Kidney epithelial cell (primary cell): ENCODE data around the gene IL1RN. TPM values are rescaled to one million over a fixed set of nuclear protein-coding genes. Genes with fewer than 3 reads are reported as not detected.

ENCODE experiments used
- DNase-seq: peaks from one replicate; pipeline ENCODE4 v3.0.0-alpha.2; 2010; ENCODE audit warnings: low read depth
- H3K27me3 ChIP-seq: 2 replicates; pipeline ENCODE4 v1.6.0; 2011; ENCODE audit warnings: low read length; ENCODE audit not compliant: control insufficient read depth, insufficient read depth
- H3K36me3 ChIP-seq: 2 replicates; pipeline ENCODE4 v1.5.1; 2011; ENCODE audit warnings: low read length; ENCODE audit not compliant: control insufficient read depth, insufficient read depth
- H3K4me3 ChIP-seq: 2 replicates; pipeline ENCODE4 v1.5.1; 2011; ENCODE audit warnings: low read depth, mild to moderate bottlenecking, control low read depth, low read length
- total RNA-seq: library from RNA; depleted of rRNA; stranded (reverse); fragments of >200 nt; gene quantifications from 2 replicates; pipeline ENCODE4 v1.2.3, GENCODE V29; 2015
- TF ChIP-seq, protein P1 (sequence below): IDR thresholded peaks from 2 replicates; pipeline ENCODE4 v1.5.1; 2011; ENCODE audit warnings: mild to moderate bottlenecking, moderate library complexity, low read length, control low read depth, inconsistent platforms; ENCODE audit not compliant: insufficient read depth, poor library complexity, severe bottlenecking

The IL1RN gene
- total RNA-seq, 1 donor from 2014 or later: 11.3 TPM

DNA sequence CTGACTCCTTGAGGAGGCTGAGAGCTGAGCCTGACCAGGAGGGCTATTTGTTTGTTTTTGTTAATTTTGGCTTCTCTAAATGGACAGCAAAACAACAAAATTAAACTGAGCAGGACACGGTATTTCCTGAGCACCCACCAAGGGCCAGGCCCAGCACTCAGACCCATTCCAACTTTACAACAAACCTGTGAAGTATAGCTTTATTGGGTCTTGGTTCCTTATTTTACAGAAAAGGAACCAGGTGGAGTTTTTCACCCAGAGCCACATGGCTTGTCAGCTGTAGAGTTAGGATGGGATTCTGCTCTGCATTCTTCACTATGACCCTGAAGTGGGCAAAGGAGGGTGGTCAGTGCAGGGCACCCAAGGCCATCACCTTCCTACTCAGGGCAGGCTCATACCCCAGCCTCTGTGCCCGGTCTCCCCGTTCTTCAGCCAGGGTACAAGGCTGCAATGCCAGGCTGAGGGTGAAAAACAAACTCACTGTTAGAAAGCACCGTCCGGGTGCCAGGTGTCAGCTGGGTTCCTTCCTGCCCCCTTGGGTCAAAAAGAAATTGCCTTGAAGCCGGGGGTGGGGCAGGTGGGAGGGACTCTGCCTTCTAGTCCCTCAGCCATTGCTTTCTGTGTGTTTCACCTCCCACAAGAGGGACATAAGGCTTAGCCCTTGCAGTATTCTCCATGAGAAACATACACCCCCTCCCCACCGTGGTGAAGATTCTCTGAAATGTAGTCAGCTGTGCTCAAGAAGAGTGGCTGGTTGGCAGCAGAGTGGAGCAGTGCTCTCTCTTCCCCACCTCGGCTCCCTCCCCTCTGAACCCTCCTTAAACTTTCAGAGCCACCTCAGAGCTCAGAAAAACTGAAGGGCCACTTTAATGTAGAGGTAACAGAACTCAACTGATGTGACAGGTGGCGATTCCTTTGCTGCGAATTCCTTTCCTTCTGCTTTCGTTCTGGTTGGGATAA is 48.6 kb downstream of the IL1RN start:
- Histone ChIP-seq H3K27me3 (no peaks in the 10 kb centered on the region), H3K4me3 (no peak overlapping the region), H3K36me3 (no peaks in the 10 kb centered on the region)
- TF ChIP-seq, protein P1, sequence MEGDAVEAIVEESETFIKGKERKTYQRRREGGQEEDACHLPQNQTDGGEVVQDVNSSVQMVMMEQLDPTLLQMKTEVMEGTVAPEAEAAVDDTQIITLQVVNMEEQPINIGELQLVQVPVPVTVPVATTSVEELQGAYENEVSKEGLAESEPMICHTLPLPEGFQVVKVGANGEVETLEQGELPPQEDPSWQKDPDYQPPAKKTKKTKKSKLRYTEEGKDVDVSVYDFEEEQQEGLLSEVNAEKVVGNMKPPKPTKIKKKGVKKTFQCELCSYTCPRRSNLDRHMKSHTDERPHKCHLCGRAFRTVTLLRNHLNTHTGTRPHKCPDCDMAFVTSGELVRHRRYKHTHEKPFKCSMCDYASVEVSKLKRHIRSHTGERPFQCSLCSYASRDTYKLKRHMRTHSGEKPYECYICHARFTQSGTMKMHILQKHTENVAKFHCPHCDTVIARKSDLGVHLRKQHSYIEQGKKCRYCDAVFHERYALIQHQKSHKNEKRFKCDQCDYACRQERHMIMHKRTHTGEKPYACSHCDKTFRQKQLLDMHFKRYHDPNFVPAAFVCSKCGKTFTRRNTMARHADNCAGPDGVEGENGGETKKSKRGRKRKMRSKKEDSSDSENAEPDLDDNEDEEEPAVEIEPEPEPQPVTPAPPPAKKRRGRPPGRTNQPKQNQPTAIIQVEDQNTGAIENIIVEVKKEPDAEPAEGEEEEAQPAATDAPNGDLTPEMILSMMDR: no peak
- no peak for DNase-seq

DNA sequence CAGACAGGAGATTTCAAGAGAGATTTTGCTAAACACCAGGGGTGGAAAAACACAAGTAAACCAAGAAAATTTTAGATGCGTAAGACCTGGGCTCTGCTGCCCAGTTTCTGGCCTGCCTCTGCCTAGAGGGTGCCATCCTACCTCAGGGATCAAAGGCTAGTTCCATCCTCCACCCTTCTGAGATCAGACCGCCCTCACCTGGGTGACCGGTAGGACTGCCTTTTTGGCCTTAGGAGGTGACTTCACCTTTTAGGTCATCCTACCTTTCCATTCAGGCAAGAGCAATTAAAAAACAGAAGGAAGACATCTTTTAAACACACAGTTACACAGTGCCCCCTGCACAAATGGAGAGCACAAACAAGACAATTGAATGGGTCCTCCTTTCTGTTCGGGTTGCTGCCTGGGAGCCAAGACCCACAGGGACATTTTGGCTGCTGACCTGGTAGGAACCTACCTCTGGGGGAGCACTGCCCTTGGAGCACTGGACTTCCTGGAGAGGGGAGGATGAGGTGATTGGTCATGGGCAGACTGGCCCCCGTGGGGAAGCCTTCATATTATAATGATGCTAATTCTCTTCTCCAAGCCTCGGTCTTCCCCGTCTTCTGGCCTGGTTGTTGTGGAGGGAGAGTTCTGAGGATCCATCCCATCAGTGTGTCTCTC is 49.4 kb downstream of the IL1RN start:
- TF ChIP-seq, protein P1: no peak
- Histone ChIP-seq H3K4me3 (no peak overlapping the region), H3K36me3 (no peaks in the 10 kb centered on the region), H3K27me3 (no peaks in the 10 kb centered on the region)
- DNase-seq: no peak

DNA sequence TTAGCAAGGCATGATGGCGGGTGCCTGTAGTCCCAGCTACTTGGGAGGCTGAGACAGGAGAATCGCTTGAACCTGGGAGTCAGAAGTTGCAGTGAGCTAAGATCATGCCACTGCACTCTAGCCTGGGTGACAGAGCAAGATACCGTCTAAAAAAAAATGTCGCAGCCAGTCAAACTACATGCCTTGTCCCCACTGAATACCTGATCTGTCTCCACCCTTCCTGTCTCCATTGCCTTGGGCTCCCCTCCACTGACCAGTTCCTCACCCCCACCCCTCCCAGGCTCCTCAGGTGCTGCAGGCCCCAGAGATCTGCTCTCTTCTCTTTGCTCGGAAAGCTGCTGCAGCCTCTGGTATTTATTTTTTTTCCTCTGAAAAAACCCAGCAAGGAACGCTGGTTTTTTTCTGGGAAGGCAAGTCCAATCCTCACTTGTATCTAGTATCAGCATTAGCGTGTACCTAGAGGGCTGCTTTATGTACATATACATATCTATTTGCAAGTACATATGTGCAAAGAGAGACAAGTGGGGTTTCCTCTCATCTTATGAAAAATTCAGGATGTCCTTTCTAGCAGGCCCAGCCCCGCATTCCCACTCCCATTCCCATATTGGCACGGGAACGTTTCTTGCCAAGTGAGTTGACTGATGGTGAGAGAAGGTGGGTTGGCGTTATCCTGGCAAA is 50.8 kb downstream of the IL1RN start:
- no peaks in the 10 kb centered on the region for H3K36me3 ChIP-seq
- TF ChIP-seq, protein P1: no peak
- DNase-seq: no peak
- H3K4me3 ChIP-seq: no peak overlapping the region
- no peaks in the 10 kb centered on the region for H3K27me3 ChIP-seq

DNA sequence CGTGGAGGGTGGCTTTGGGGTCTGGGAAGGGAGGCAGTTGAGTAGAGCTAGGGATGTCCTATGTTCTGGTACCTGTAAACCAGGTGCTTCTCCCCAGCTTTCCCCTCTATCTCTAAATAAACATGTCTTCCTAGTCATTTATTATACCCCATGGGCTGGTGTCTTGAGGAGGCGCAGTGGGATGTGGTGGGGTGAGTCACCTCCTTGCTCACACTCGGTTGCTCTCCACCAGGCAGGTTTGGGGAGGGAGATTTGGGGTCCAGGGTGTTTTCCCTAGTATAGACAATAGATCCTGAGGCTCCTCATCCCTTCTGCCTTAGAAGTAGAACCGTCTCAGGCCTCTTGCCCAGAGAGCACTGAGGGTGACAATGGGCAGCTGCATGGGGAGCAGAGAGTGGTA is 51.5 kb downstream of the IL1RN start:
- DNase-seq: no peak
- Histone ChIP-seq H3K4me3 (no peak overlapping the region), H3K27me3 (no peaks in the 10 kb centered on the region), H3K36me3 (no peaks in the 10 kb centered on the region)
- TF ChIP-seq, protein P1: no peak

DNA sequence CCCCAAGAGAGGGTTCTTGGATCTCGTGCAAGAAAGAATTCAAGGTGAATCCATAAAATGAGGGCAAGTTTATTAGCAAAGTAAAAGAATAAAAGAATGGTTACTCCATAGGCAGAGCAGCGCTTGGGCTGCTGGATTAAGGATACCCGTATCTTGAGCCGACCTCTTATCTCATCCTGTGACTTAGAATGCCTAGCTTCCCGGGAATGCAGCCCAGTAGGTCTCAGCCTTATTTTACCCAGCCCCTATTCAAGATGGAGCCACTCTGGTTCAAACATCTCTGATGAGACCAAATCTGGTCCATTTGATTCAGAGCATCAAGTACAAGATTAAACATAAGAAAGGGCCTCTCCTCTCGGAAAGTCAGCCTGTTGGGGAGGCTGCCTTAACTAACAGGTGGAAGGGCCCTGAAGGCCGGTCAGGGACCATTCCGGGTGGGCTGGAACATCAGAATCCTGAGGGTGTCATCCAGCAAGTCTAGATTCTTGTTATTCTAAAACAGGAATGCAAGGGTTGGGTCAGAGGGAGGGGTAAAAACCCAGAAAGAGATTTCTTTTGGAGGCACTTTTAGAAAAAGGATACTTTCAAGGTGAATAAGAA is 52.1 kb downstream of the IL1RN start:
- H3K4me3 ChIP-seq: no peak overlapping the region
- H3K36me3 ChIP-seq: no peaks in the 10 kb centered on the region
- TF ChIP-seq, protein P1: no peak
- no peak for DNase-seq
- H3K27me3 ChIP-seq: no peaks in the 10 kb centered on the region
